Glutamatergic neuron (in vitro differentiated cells): ENCODE results near the gene ITFG2. TPM values are rescaled to one million over a fixed set of nuclear protein-coding genes. Genes with fewer than 3 reads are reported as not detected.

ENCODE experiments used
- DNase-seq: peaks from one replicate; pipeline ENCODE4 v3.0.0; 2022
- H3K27ac Mint-ChIP-seq: one replicate; pipeline ENCODE4 v1.8.0; 2020; ENCODE audit warnings: mild to moderate bottlenecking, mixed read lengths, inconsistent platforms; ENCODE audit not compliant: unreplicated experiment
- H3K27me3 Mint-ChIP-seq: one replicate; pipeline ENCODE4 v1.8.0; 2020; ENCODE audit warnings: mild to moderate bottlenecking, moderate library complexity, mixed read lengths, inconsistent platforms; ENCODE audit not compliant: unreplicated experiment
- H3K36me3 Mint-ChIP-seq: one replicate; pipeline ENCODE4 v1.8.0; 2020; ENCODE audit warnings: mild to moderate bottlenecking, mixed read lengths, inconsistent platforms; ENCODE audit not compliant: unreplicated experiment
- H3K4me1 Mint-ChIP-seq: one replicate; pipeline ENCODE4 v1.8.0; 2020; ENCODE audit warnings: mild to moderate bottlenecking, low read depth, mixed read lengths, inconsistent platforms; ENCODE audit not compliant: unreplicated experiment
- H3K4me3 Mint-ChIP-seq: one replicate; pipeline ENCODE4 v1.8.0; 2020; ENCODE audit warnings: mild to moderate bottlenecking, mixed read lengths, inconsistent platforms; ENCODE audit not compliant: unreplicated experiment
- H3K9me3 Mint-ChIP-seq: one replicate; pipeline ENCODE4 v1.8.0; 2020; ENCODE audit warnings: mild to moderate bottlenecking, moderate library complexity, mixed read lengths, inconsistent platforms; ENCODE audit not compliant: unreplicated experiment
- CTCF ChIP-seq: fragments of 200-600 bp; sonication (generic); IDR thresholded peaks from one replicate; pipeline ENCODE4 v1.5.0; 2021; ENCODE audit not compliant: partially characterized antibody, unreplicated experiment
- total RNA-seq: library from RNA; stranded (reverse); fragmentation: NEBNext Ultra II Directional; extraction: Animal tissue kit (Norgen Biotek cat#: 25700); gene quantifications from one replicate; pipeline ENCODE4 v1.2.1, GENCODE V29; 2021; ENCODE audit not compliant: unreplicated experiment

ITFG2 gene
- total RNA-seq, 1 donor from 2014 or later, result 37.4 TPM

GRCh38 chr12:2832550-2833127, 20.2 kb downstream of the ITFG2 start:
- Mint-ChIP-seq H3K4me3 (no peak overlapping the region), H3K36me3 (peaks cover 11% of the 10 kb centered on the region), H3K27ac (no peak overlapping the region), H3K27me3 (peaks cover 2% of the 10 kb centered on the region), H3K4me1 (peaks cover 2% of the 10 kb centered on the region), H3K9me3 (peaks cover 2% of the 10 kb centered on the region)
- no peak for DNase-seq
- TF ChIP-seq CTCF, result no peak

GRCh38 chr12:2833327-2833726, 20.9 kb downstream of the ITFG2 start:
- peaks cover 2% of the 10 kb centered on the region for H3K4me1 Mint-ChIP-seq
- no peak overlapping the region for H3K4me3 Mint-ChIP-seq
- TF ChIP-seq CTCF, result no peak
- peaks cover 2% of the 10 kb centered on the region for H3K9me3 Mint-ChIP-seq
- H3K27ac Mint-ChIP-seq, result no peak overlapping the region
- H3K27me3 Mint-ChIP-seq, result peaks cover 2% of the 10 kb centered on the region
- peaks cover 11% of the 10 kb centered on the region for H3K36me3 Mint-ChIP-seq
- DNase-seq, result no peak

- peaks cover 2% of the 10 kb centered on the region for H3K4me1 Mint-ChIP-seq
- peaks cover 2% of the 10 kb centered on the region for H3K27me3 Mint-ChIP-seq
- no peak for TF ChIP-seq CTCF
- no peak overlapping the region for H3K27ac Mint-ChIP-seq
- H3K4me3 Mint-ChIP-seq, result no peak overlapping the region
- no peak for DNase-seq
- H3K9me3 Mint-ChIP-seq, result peaks cover 2% of the 10 kb centered on the region
- H3K36me3 Mint-ChIP-seq, result peaks cover 11% of the 10 kb centered on the region
These were observed 21.3 kb downstream of the ITFG2 start for GRCh38 chr12:2833810-2834209.

GRCh38 chr12:2834581-2835491, 22.4 kb downstream of the ITFG2 start, which contains the start of gene NRIP2:
NRIP2 (minus strand) TSS chr12:2835035; CDS start chr12:2834983, 52 bp downstream.
- DNase-seq, result peak; percentile 35
- H3K36me3 Mint-ChIP-seq, result peaks cover 11% of the 10 kb centered on the region
- no peak for TF ChIP-seq CTCF
- peaks cover 2% of the 10 kb centered on the region for H3K4me1 Mint-ChIP-seq
- H3K27me3 Mint-ChIP-seq, result peaks cover 2% of the 10 kb centered on the region
- H3K27ac Mint-ChIP-seq, result no peak within 1 kb of the TSS
- H3K9me3 Mint-ChIP-seq, result peaks cover 2% of the 10 kb centered on the region
- H3K4me3 Mint-ChIP-seq, result no peak within 1 kb of the TSS
